GM12878 (cell line): ENCODE measurements around the gene RAB13. TPM values are rescaled to one million over a fixed set of nuclear protein-coding genes. Genes with fewer than 3 reads are reported as not detected.

Source experiments
- ATAC-seq: fragments of 200-7000 bp; cut with Tn5 transposase; 3 replicates; pipeline ENCODE4 v1.9.1; 2020; ENCODE audit warnings: mild to moderate bottlenecking, moderate library complexity
- BruUV-seq: library from RNA; stranded (reverse); fragments of 400-500 nt; replicated peaks from 2 replicates; lab custom pipeline; 2021; lab: Mats Ljungman, UMichigan
- CTCF ChIA-PET: fragments of 300-600 bp; sonication (Branson Sonifier 250); formaldehyde crosslinking; extraction: SDS; loops from one replicate; lab custom pipeline; 2021; ENCODE audit warnings: inconsistent platforms; lab: Yijun Ruan, JAX
- POLR2A ChIA-PET: fragments of 350-600 bp; formaldehyde crosslinking; extraction: SDS; loops from one replicate; lab custom pipeline; 2021; ENCODE audit warnings: inconsistent platforms; lab: Charles Lee
- RAD21 ChIA-PET: fragments of 300-600 bp; sonication (Branson Sonifier 250); formaldehyde crosslinking; loops from one replicate; lab custom pipeline; 2023; ENCODE audit warnings: antibody characterized with exemption; ENCODE audit not compliant: unreplicated experiment; lab: Charles Lee
- SMC1A ChIA-PET: fragments of 300-600 bp; sonication (Branson Sonifier 250); formaldehyde crosslinking; loops from one replicate; lab custom pipeline; 2023; ENCODE audit not compliant: unreplicated experiment, uncharacterized antibody; lab: Charles Lee
- DNase-seq: peaks from one replicate; pipeline ENCODE4 v3.0.0-alpha.2; 2011; ENCODE audit warnings: low read depth, low spot score
- FAIRE-seq: peaks from 3 replicates; lab custom pipeline; 2011; peaks lifted over from hg19 to GRCh38; lab: Jason Lieb, UNC
- H2AFZ ChIP-seq: 2 replicates; pipeline ENCODE4 v1.6.0; 2011; ENCODE audit warnings: low read depth, low read length, control low read depth; ENCODE audit not compliant: control insufficient read depth
- H3K27ac ChIP-seq: 2 replicates; pipeline ENCODE4 v1.5.1; 2011; ENCODE audit warnings: control low read depth; ENCODE audit not compliant: control insufficient read depth, insufficient read depth
- H3K27me3 ChIP-seq, 2 experiments: replicated peaks in 1 of 2; 2 replicates each; pipeline versions ENCODE4 v1.6.0 to v1.6.1; 2011; ENCODE audit warnings: low read length in 1 of 2; ENCODE audit not compliant: control insufficient read depth in 2 of 2, insufficient read depth in 2 of 2
- H3K36me3 ChIP-seq, 2 experiments: 2 replicates each; pipeline ENCODE4 v1.5.1; 2011; ENCODE audit warnings: low read length in 1 of 2; ENCODE audit not compliant: control insufficient read depth in 2 of 2, insufficient read depth in 2 of 2
- H3K4me1 ChIP-seq: 2 replicates; pipeline ENCODE4 v1.6.1; 2011; ENCODE audit warnings: mild to moderate bottlenecking, low read length, moderate library complexity, mixed read lengths; ENCODE audit not compliant: control insufficient read depth, insufficient read depth
- H3K4me2 ChIP-seq: 2 replicates; pipeline ENCODE4 v1.6.0; 2011; ENCODE audit warnings: control low read depth; ENCODE audit not compliant: control insufficient read depth, insufficient read depth
- H3K4me3 ChIP-seq: fragments of 200-600 bp; sonication (generic); 2 replicates; pipeline ENCODE4 v1.5.1; 2016
- H3K79me2 ChIP-seq: 2 replicates; pipeline ENCODE4 v1.6.0; 2011; ENCODE audit warnings: low read length; ENCODE audit not compliant: control insufficient read depth, insufficient read depth
- H3K9ac ChIP-seq: 2 replicates; pipeline ENCODE4 v1.8.0; 2011; ENCODE audit warnings: low read length, control low read depth, mixed read lengths; ENCODE audit not compliant: control insufficient read depth, insufficient read depth
- H3K9me3 ChIP-seq: replicated peaks from 3 replicates; pipeline ENCODE4 v1.5.1; 2011; ENCODE audit warnings: mild to moderate bottlenecking, low read length; ENCODE audit not compliant: control insufficient read depth, insufficient read depth
- H4K20me1 ChIP-seq: 2 replicates; pipeline ENCODE4 v1.6.0; 2011; ENCODE audit not compliant: control insufficient read depth, insufficient read depth
- ATF2 ChIP-seq: IDR thresholded peaks from 2 replicates; pipeline ENCODE4 v1.6.1; 2012; ENCODE audit warnings: low read length, inconsistent platforms
- ATF3 ChIP-seq: IDR thresholded peaks from 2 replicates; pipeline ENCODE4 v1.6.1; 2011; ENCODE audit warnings: low read depth, mild to moderate bottlenecking, low read length, moderate library complexity, borderline replicate concordance; ENCODE audit errors: extremely low read depth
- ATF7 ChIP-seq: fragments of 450-650 bp; IDR thresholded peaks from 2 replicates; pipeline ENCODE4 v1.6.1; 2016; ENCODE audit warnings: low read depth, mild to moderate bottlenecking
- CBX5 ChIP-seq: sonication (generic); IDR thresholded peaks from 2 replicates; pipeline ENCODE4 v1.6.1; 2016; ENCODE audit warnings: low read depth, moderate library complexity, mild to moderate bottlenecking, inconsistent platforms
- EGR1 ChIP-seq, 2 experiments: IDR thresholded peaks; 1 replicate in 1 of 2; 2 replicates in 1 of 2; pipeline ENCODE4 v1.6.1; 2011 to 2012; ENCODE audit warnings: low read depth in 2 of 2, low read length in 2 of 2, borderline replicate concordance in 1 of 2, mild to moderate bottlenecking in 1 of 2, moderate library complexity in 1 of 2
- FOS ChIP-seq: IDR thresholded peaks from 3 replicates; pipeline ENCODE4 v1.6.1; 2011; ENCODE audit warnings: borderline replicate concordance; ENCODE audit not compliant: insufficient read length; ENCODE audit errors: extremely low read depth
- PML ChIP-seq: IDR thresholded peaks from 2 replicates; pipeline ENCODE4 v1.6.1; 2012; ENCODE audit warnings: low read length, inconsistent platforms
- POLR2AphosphoS5 ChIP-seq: IDR thresholded peaks from 2 replicates; pipeline ENCODE4 v1.6.1; 2011; ENCODE audit warnings: mild to moderate bottlenecking, low read length, inconsistent platforms
- PRDM15 ChIP-seq: fragments of 450-650 bp; formaldehyde crosslinking; IDR thresholded peaks from 2 replicates; pipeline ENCODE4 v1.4.0; 2020; ENCODE audit warnings: mild to moderate bottlenecking, moderate library complexity
- RFX5 ChIP-seq: IDR thresholded peaks from 2 replicates; pipeline ENCODE4 v1.6.1; 2011; ENCODE audit warnings: low read depth, low read length, improper control_type of control experiment
- SREBF1 ChIP-seq: IDR thresholded peaks from 2 replicates; pipeline ENCODE4 v1.6.1; 2012; ENCODE audit warnings: mild to moderate bottlenecking, low read length
- SUZ12 ChIP-seq: fragments of 200-600 bp; sonication (generic); IDR thresholded peaks from one replicate; pipeline ENCODE4 v1.6.1; 2018; ENCODE audit warnings: antibody characterized with exemption, mild to moderate bottlenecking; ENCODE audit not compliant: unreplicated experiment
- WRNIP1 ChIP-seq: IDR thresholded peaks from 2 replicates; pipeline ENCODE4 v1.6.1; 2011; ENCODE audit warnings: low read depth, low read length, improper control_type of control experiment, borderline replicate concordance
- ZBTB33 ChIP-seq: fragments of 450-650 bp; IDR thresholded peaks from 2 replicates; pipeline ENCODE4 v1.6.1; 2017; ENCODE audit warnings: mild to moderate bottlenecking
- ZNF384 ChIP-seq: IDR thresholded peaks from 2 replicates; pipeline ENCODE4 v1.6.1; 2012; ENCODE audit warnings: low read depth, mild to moderate bottlenecking, low read length, improper control_type of control experiment, borderline replicate concordance
- WGBS: methylation state at CpG from one replicate; pipeline ENCODE4 v1.1.6; 2016; ENCODE audit warnings: low lambda C conversion rate; ENCODE audit not compliant: insufficient replicate concordance, insufficient coverage; ENCODE audit errors: missing lambda C conversion rate; 5-methylcytosine and 5-hydroxymethylcytosine counted together
- in situ Hi-C: fragments of 300-500 bp; cut with MboI; formaldehyde crosslinking; loops from 9 replicates; pipeline ENCODE4 v1.14.3; 2018; ENCODE audit warnings: mixed read lengths
- intact Hi-C: fragments of 100-400 bp; cut with micrococcal nuclease; formaldehyde crosslinking; loops from one replicate; pipeline ENCODE4 v1.14.2; 2022; ENCODE audit not compliant: unreplicated experiment
- polyA plus RNA-seq, 11 experiments: library from polyadenylated mRNA; depleted of rRNA in 4 of 11; unstranded in 6 of 11; stranded (reverse) in 5 of 11; fragments of >200 nt; fragmentation: Nextera tagmentation in 4 of 11; fragmentation: Illumina TruSeq in 1 of 11; extraction: Ambion mirVana in 4 of 11; extraction: Trizol in 1 of 11; gene quantifications; 1 replicate in 1 of 11; 2 replicates in 10 of 11; pipeline versions ENCODE4 v1.2.1 to v1.2.3, GENCODE V29; 2011 to 2016; ENCODE audit warnings: inconsistent platforms in 2 of 11, missing spikeins in 2 of 11, low read depth in 1 of 11
- total RNA-seq, 4 experiments: library from RNA; depleted of rRNA in 3 of 4; stranded (reverse); fragments of >200 nt in 3 of 4; fragmentation: Illumina TruSeq in 1 of 4; extraction: Trizol in 1 of 4; gene quantifications; 2 replicates each; pipeline versions ENCODE4 v1.2.1 to v1.2.3, GENCODE V29; 2013 to 2021

Gene RAB13
- total and polyA plus RNA-seq, 10 of the 15 experiments (the other 5 are each of a cell fraction or from before 2014, with no cell fraction given) = 0.75 to 30.7 (median 15.9) TPM

- FAIRE-seq (no peak), DNase-seq (no peak), ATAC-seq (no peak)
- RAD21 ChIA-PET = no interaction called here
- Histone ChIP-seq H4K20me1 (peaks cover 10% of the 10 kb centered on the region; the same call in 1 of the 2 replicates), H3K4me1 (peaks cover 13% of the 10 kb centered on the region), H3K79me2 (peaks cover 33% of the 10 kb centered on the region), H3K4me3 (no peak overlapping the region), H3K9ac (no peak overlapping the region), H3K36me3 (peaks cover 33 to 38% of the 10 kb centered on the region in 2 experiments; a peak in 3 of 4 replicates), H2AFZ (no peak overlapping the region), H3K4me2 (no peak overlapping the region), H3K27me3 (no peaks in the 10 kb centered on the region), H3K9me3 (no peaks in the 10 kb centered on the region), H3K27ac (no peak overlapping the region)
- SMC1A ChIA-PET = interaction anchor here (1.0 to 2.1 kb wide), 2 partner anchors 11 to 158 kb away, joined by 3 to 5 read pairs; no protein-coding TSS in a partner anchor
- POLR2A ChIA-PET = interaction anchor here (1.3 kb wide), 1 partner anchor 153 kb away, joined by 4 read pairs; no protein-coding TSS in a partner anchor
- CTCF ChIA-PET = interaction anchor here (1.7 kb wide), 1 partner anchor 22 kb away, joined by 3 read pairs; no protein-coding TSS in a partner anchor
- WGBS = 73% methylated on average over 10 of the region's 11 CpGs
- BruUV-seq = no TSS peak
- in situ Hi-C loops (no loop called here), intact Hi-C loops (no loop called here)
- no peak for TF ChIP-seq SUZ12
- no peak for TF ChIP-seq WRNIP1
- no peak for TF ChIP-seq SREBF1
- no peak for TF ChIP-seq ATF7
- no peak for TF ChIP-seq EGR1 (IDR thresholded peaks at IDR 0.05; ENCODE audit: borderline replicate concordance in 1 of 2, low read depth in 2 of 2, low read length in 2 of 2)
- no peak for TF ChIP-seq CBX5
- no peak for TF ChIP-seq PML
- no peak for TF ChIP-seq ATF2
- TF ChIP-seq PRDM15 (CRISPR knock-in tag) = no peak
- no peak for TF ChIP-seq FOS
- TF ChIP-seq POLR2AphosphoS5 = no peak
- TF ChIP-seq ATF3 = no peak
- no peak for TF ChIP-seq ZNF384
- TF ChIP-seq ZBTB33 = no peak
- no peak for TF ChIP-seq RFX5
- TF ChIP-seq, all 136 proteins: peak for 0
Observed at GRCh38 chr1:153951183-153951582, 35.0 kb downstream of the RAB13 start.
